ES-I3 (cell line): ENCODE data around the gene MED4.

ENCODE experiments used
- H3K36me3 ChIP-seq: 2 replicates; pipeline ENCODE4 v1.6.1; 2013; ENCODE audit warnings: mild to moderate bottlenecking, low read length, control low read depth, moderate library complexity; ENCODE audit not compliant: insufficient read depth
- H3K4me1 ChIP-seq: 2 replicates; pipeline ENCODE4 v1.6.1; 2013; ENCODE audit warnings: mild to moderate bottlenecking, control low read depth, low read length; ENCODE audit not compliant: insufficient read depth
- H3K9ac ChIP-seq: 2 replicates; pipeline ENCODE4 v1.6.1; 2013; ENCODE audit warnings: low read depth, mild to moderate bottlenecking, low read length, moderate library complexity
- H3K9me3 ChIP-seq: 2 replicates; pipeline ENCODE4 v1.6.1; 2013; ENCODE audit warnings: mild to moderate bottlenecking, low read length, moderate library complexity; ENCODE audit not compliant: control insufficient read depth, insufficient read depth

MED4 gene

GRCh38 chr13:48112896-48113755 is 18.2 kb upstream of the MED4 start:
- Histone ChIP-seq H3K9ac (no peak overlapping the region), H3K4me1 (peaks cover 7% of the 10 kb centered on the region)

GRCh38 chr13:48110931-48111721 is 16.2 kb upstream of the MED4 start:
- no peaks in the 10 kb centered on the region for H3K36me3 ChIP-seq
- peaks cover 7% of the 10 kb centered on the region for H3K4me1 ChIP-seq
- H3K9me3 ChIP-seq: no peaks in the 10 kb centered on the region
- H3K9ac ChIP-seq: no peak overlapping the region

More at GRCh38 chr13:48112896-48113755, 18.2 kb upstream of the MED4 start:
- Histone ChIP-seq H3K36me3 (no peaks in the 10 kb centered on the region), H3K9me3 (no peaks in the 10 kb centered on the region)

GRCh38 chr13:48110132-48110868 is 15.4 kb upstream of the MED4 start:
- Histone ChIP-seq H3K36me3 (no peaks in the 10 kb centered on the region), H3K9ac (no peak overlapping the region), H3K4me1 (peaks cover 7% of the 10 kb centered on the region), H3K9me3 (no peaks in the 10 kb centered on the region)

- Histone ChIP-seq H3K36me3 (no peaks in the 10 kb centered on the region), H3K9ac (no peak overlapping the region), H3K4me1 (peaks cover 7% of the 10 kb centered on the region), H3K9me3 (no peaks in the 10 kb centered on the region)
Observed at GRCh38 chr13:48108106-48108505, 13.2 kb upstream of the MED4 start.

- Histone ChIP-seq H3K4me1 (peaks cover 21% of the 10 kb centered on the region), H3K9me3 (no peaks in the 10 kb centered on the region), H3K9ac (no peak overlapping the region), H3K36me3 (no peaks in the 10 kb centered on the region)
Observed at GRCh38 chr13:48097793-48098192, 2.9 kb upstream of the MED4 start.

GRCh38 chr13:48096670-48097069 is 1.8 kb upstream of the MED4 start:
- Histone ChIP-seq H3K9me3 (no peaks in the 10 kb centered on the region), H3K4me1 (peaks cover 21% of the 10 kb centered on the region), H3K9ac (0 out of 2 replicates have a peak overlapping the region, but pooled peaks have one; percentile 5), H3K36me3 (no peaks in the 10 kb centered on the region)

GRCh38 chr13:48094404-48094780 is 512 bp downstream of the MED4 start:
- Histone ChIP-seq H3K36me3 (no peaks in the 10 kb centered on the region), H3K4me1 (peaks cover 21% of the 10 kb centered on the region), H3K9ac (peak overlapping the region; percentile 89), H3K9me3 (no peaks in the 10 kb centered on the region)

- Histone ChIP-seq H3K36me3 (no peaks in the 10 kb centered on the region), H3K9ac (peak overlapping the region; percentile 89; the same call in 1 of the 2 replicates)
Observed at GRCh38 chr13:48093588-48093987, 1.3 kb downstream of the MED4 start.

GRCh38 chr13:48086272-48086671 is 8.6 kb downstream of the MED4 start:
- Histone ChIP-seq H3K9me3 (no peaks in the 10 kb centered on the region), H3K9ac (no peak overlapping the region), H3K4me1 (no peaks in the 10 kb centered on the region), H3K36me3 (no peaks in the 10 kb centered on the region; the same call in 1 of the 2 replicates)

More at GRCh38 chr13:48093588-48093987, 1.3 kb downstream of the MED4 start:
- Histone ChIP-seq H3K4me1 (peaks cover 21% of the 10 kb centered on the region), H3K9me3 (no peaks in the 10 kb centered on the region)

GRCh38 chr13:48081739-48082138 is 13.2 kb downstream of the MED4 start:
- Histone ChIP-seq H3K36me3 (peaks cover 30% of the 10 kb centered on the region), H3K4me1 (no peaks in the 10 kb centered on the region), H3K9ac (no peak overlapping the region), H3K9me3 (no peaks in the 10 kb centered on the region)

GRCh38 chr13:48078251-48078656 is 16.6 kb downstream of the MED4 start:
- Histone ChIP-seq H3K9me3 (peaks cover 9% of the 10 kb centered on the region), H3K4me1 (no peaks in the 10 kb centered on the region), H3K36me3 (peaks cover 40% of the 10 kb centered on the region), H3K9ac (no peak overlapping the region)

GRCh38 chr13:48074006-48074405 is 20.9 kb downstream of the MED4 start:
- H3K9ac ChIP-seq: no peak overlapping the region
- peaks cover 46% of the 10 kb centered on the region for H3K36me3 ChIP-seq
- peaks cover 45% of the 10 kb centered on the region for H3K9me3 ChIP-seq
- no peaks in the 10 kb centered on the region for H3K4me1 ChIP-seq

- Histone ChIP-seq H3K9me3 (peaks cover 57% of the 10 kb centered on the region), H3K36me3 (peaks cover 47% of the 10 kb centered on the region)
Observed at GRCh38 chr13:48072787-48073186, 22.1 kb downstream of the MED4 start.

GRCh38 chr13:48072304-48072703 is 22.6 kb downstream of the MED4 start:
- peaks cover 62% of the 10 kb centered on the region for H3K9me3 ChIP-seq

More at GRCh38 chr13:48072787-48073186, 22.1 kb downstream of the MED4 start:
- Histone ChIP-seq H3K4me1 (no peaks in the 10 kb centered on the region), H3K9ac (no peak overlapping the region)

More at GRCh38 chr13:48072304-48072703, 22.6 kb downstream of the MED4 start:
- no peak overlapping the region for H3K9ac ChIP-seq
- H3K4me1 ChIP-seq: no peaks in the 10 kb centered on the region
- H3K36me3 ChIP-seq: peaks cover 49% of the 10 kb centered on the region
